Measurements from ENCODE around the gene MXI1.

GRCh38 chr10:110192552-110192951, 14.9 kb upstream of the MXI1 start:
- TF ChIP-seq CTCF (conservative IDR thresholded peaks at IDR 0.05; ENCODE audit: low read depth in 2 of 2) (peak; percentile 74 to 77), ZNF114 (CRISPR knock-in tag; IDR thresholded peaks at IDR 0.05) (no peak), REST (IDR thresholded peaks at IDR 0.05; ENCODE audit: unreplicated experiment) (no peak)

Measured in GM23338 (cell line).